Gastroesophageal sphincter (tissue), 3 donors: ENCODE measurements around the gene QDPR.

Experiments used
- CTCF ChIP-seq, 4 experiments: fragments of 200-600 bp in 2 of 4; fragments of 450-650 bp in 2 of 4; sonication (generic) in 1 of 4; IDR thresholded peaks; one replicate each; pipeline ENCODE4 v1.5.1; 2017 to 2019; ENCODE audit warnings: antibody characterized with exemption in 4 of 4, mild to moderate bottlenecking in 2 of 4, moderate library complexity in 2 of 4
- EP300 ChIP-seq: sonication (generic); formaldehyde crosslinking; IDR thresholded peaks from one replicate; pipeline ENCODE4 v1.6.1; 2017; ENCODE audit warnings: antibody characterized with exemption, mild to moderate bottlenecking
- POLR2A ChIP-seq, 2 donors: fragments of 450-650 bp; IDR thresholded peaks; one replicate each; pipeline ENCODE4 v1.6.1; 2017; ENCODE audit warnings: antibody characterized with exemption in 2 of 2, mild to moderate bottlenecking in 2 of 2, moderate library complexity in 1 of 2
- POLR2AphosphoS5 ChIP-seq: sonication (generic); formaldehyde crosslinking; IDR thresholded peaks from one replicate; pipeline ENCODE4 v1.6.1; 2017; ENCODE audit warnings: antibody characterized with exemption

DNA sequence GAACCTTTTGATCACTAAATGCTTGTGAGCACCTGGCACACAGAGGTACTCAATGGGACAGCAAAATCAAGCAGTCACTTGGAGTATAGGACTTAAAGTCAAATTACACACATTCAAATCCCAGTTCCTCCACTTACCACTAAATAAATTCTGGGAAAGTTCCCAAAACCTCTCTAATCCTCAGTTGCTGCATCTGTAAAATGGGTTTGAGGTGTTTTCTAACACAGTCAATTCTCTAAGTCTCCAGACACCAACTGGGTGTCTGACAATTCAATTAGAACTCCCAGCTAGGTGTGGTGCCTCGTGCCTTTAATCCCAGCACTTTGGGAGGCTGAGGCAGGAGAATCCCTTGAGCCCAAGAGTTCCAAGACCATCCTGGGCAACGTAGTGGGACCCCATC lies 19.0 kb downstream of the QDPR start:
- no peak for TF ChIP-seq EP300
- no peak for TF ChIP-seq CTCF (IDR thresholded peaks at IDR 0.05)
- no peak for TF ChIP-seq POLR2AphosphoS5
- TF ChIP-seq POLR2A (IDR thresholded peaks at IDR 0.05): no peak
